K562 (cell line): Measurements from ENCODE around the gene RNF145. TPM values are rescaled to one million over a fixed set of nuclear protein-coding genes. Genes with fewer than 3 reads are reported as not detected.

ENCODE experiments used
- ATAC-seq: fragments of 200-7000 bp; cut with Tn5 transposase; 3 replicates; pipeline ENCODE4 v1.9.1; 2020; ENCODE audit warnings: moderate library complexity
- BruUV-seq: library from RNA; stranded (reverse); fragments of 400-500 nt; replicated peaks from 2 replicates; lab custom pipeline; 2021; lab: Mats Ljungman, UMichigan
- CTCF ChIA-PET: fragments of 300-600 bp; formaldehyde crosslinking; extraction: SDS; loops from one replicate; lab custom pipeline; 2021; ENCODE audit warnings: low intra/inter-chr PET ratio; lab: Yijun Ruan, JAX
- POLR2A ChIA-PET: fragments of 300-600, 350-650 bp; sonication (Branson Sonifier 250); formaldehyde crosslinking; extraction: SDS; loops from one replicate; lab custom pipeline; 2021; ENCODE audit warnings: antibody characterized with exemption, inconsistent platforms; lab: Yijun Ruan, JAX
- DNase-seq, 4 experiments: peaks; one replicate each; pipeline versions ENCODE4 v3.0.0 to v3.0.0-alpha.2; 2011 to 2018; ENCODE audit warnings: low spot score in 3 of 4, mixed read lengths in 3 of 4; ENCODE audit errors: extremely low read depth in 1 of 4
- FAIRE-seq: peaks from 2 replicates; lab custom pipeline; 2011; peaks lifted over from hg19 to GRCh38; lab: Jason Lieb, UNC
- H2AFZ ChIP-seq: 2 replicates; pipeline ENCODE4 v1.6.0; 2011; ENCODE audit warnings: low read depth, low read length, control low read depth, inconsistent platforms
- H3K27ac ChIP-seq: fragments of 200-600 bp; 3 replicates; pipeline ENCODE4 v1.8.0; 2011; ENCODE audit warnings: low read depth, mild to moderate bottlenecking, control low read depth, inconsistent platforms, low read length, moderate library complexity, mixed read lengths; ENCODE audit errors: extremely low read depth
- H3K27me3 ChIP-seq, 2 experiments: fragments of 300-600 bp in 1 of 2; 2 replicates in 1 of 2; 3 replicates in 1 of 2; pipeline versions ENCODE4 v1.6.0 to v1.8.0; 2011; ENCODE audit warnings: inconsistent platforms in 2 of 2, low read length in 2 of 2, mild to moderate bottlenecking in 1 of 2, mixed read lengths in 1 of 2, moderate library complexity in 1 of 2; ENCODE audit not compliant: control insufficient read depth in 2 of 2, insufficient read depth in 2 of 2
- H3K36me3 ChIP-seq: fragments of 300-600 bp; 3 replicates; pipeline ENCODE4 v1.8.0; 2011; ENCODE audit warnings: mild to moderate bottlenecking, low read length, inconsistent platforms; ENCODE audit not compliant: control insufficient read depth, insufficient read depth
- H3K4me1 ChIP-seq, 2 experiments: fragments of 200-600 bp in 1 of 2; replicated peaks in 1 of 2; 2 replicates in 1 of 2; 3 replicates in 1 of 2; pipeline versions ENCODE4 v1.5.1 to v1.8.0; 2011; ENCODE audit warnings: inconsistent platforms in 2 of 2, low read length in 2 of 2, mild to moderate bottlenecking in 1 of 2, mixed read lengths in 1 of 2, moderate library complexity in 1 of 2; ENCODE audit not compliant: control insufficient read depth in 2 of 2, insufficient read depth in 2 of 2
- H3K4me2 ChIP-seq: 2 replicates; pipeline ENCODE4 v1.6.1; 2011; ENCODE audit warnings: low read length, control low read depth, inconsistent platforms, mixed read lengths; ENCODE audit not compliant: insufficient read depth
- H3K4me3 ChIP-seq: fragments of 200-600 bp; sonication (generic), shearing (Covaris generic); 2 replicates; pipeline ENCODE4 v1.5.1; 2016; ENCODE audit warnings: control low read depth, inconsistent platforms
- H3K79me2 ChIP-seq: fragments of 200-600 bp; 3 replicates; pipeline ENCODE4 v1.8.0; 2011; ENCODE audit warnings: low read length, inconsistent platforms; ENCODE audit not compliant: control insufficient read depth, insufficient read depth
- H3K9ac ChIP-seq, 2 experiments: 2 replicates each; pipeline versions ENCODE4 v1.6.0 to v1.6.1; 2011; ENCODE audit warnings: low read depth in 2 of 2, low read length in 2 of 2, control low read depth in 1 of 2, inconsistent platforms in 1 of 2, mild to moderate bottlenecking in 1 of 2, mixed read lengths in 1 of 2; ENCODE audit not compliant: insufficient read depth in 1 of 2
- H3K9me1 ChIP-seq: one replicate; pipeline ENCODE4 v1.6.0; 2011; ENCODE audit warnings: inconsistent platforms, mild to moderate bottlenecking, low read length, moderate library complexity; ENCODE audit not compliant: control insufficient read depth, insufficient read depth
- H3K9me3 ChIP-seq: replicated peaks from 2 replicates; pipeline ENCODE4 v1.5.1; 2011; ENCODE audit warnings: low read depth, low read length, inconsistent platforms; ENCODE audit not compliant: control insufficient read depth, insufficient read depth
- H4K20me1 ChIP-seq: replicated peaks from 2 replicates; pipeline ENCODE4 v1.6.1; 2011; ENCODE audit warnings: low read length, inconsistent platforms, mixed read lengths; ENCODE audit not compliant: control insufficient read depth, insufficient read depth
- DNMT1 ChIP-seq: fragments of 450-650 bp; IDR thresholded peaks from 2 replicates; pipeline ENCODE4 v1.6.1; 2016; ENCODE audit warnings: antibody characterized with exemption, mild to moderate bottlenecking
- GATA2 ChIP-seq: sonication (generic); formaldehyde crosslinking; IDR thresholded peaks from 2 replicates; pipeline ENCODE4 v1.4.0; 2020; ENCODE audit warnings: mild to moderate bottlenecking, missing genetic modification reagents
- PPARD ChIP-seq: fragments of 250-450 bp; sonication (Bioruptor Pico); IDR thresholded peaks from 2 replicates; pipeline ENCODE4 v1.8.0; 2022; ENCODE audit warnings: inconsistent platforms, mild to moderate bottlenecking, moderate library complexity
- PTBP1 ChIP-seq: fragments of 200-400 bp; formaldehyde crosslinking; IDR thresholded peaks from 2 replicates; pipeline ENCODE4 v1.6.1; 2017; ENCODE audit warnings: low read depth, low read length
- SLC30A9 ChIP-seq: fragments of 250-450 bp; sonication (Bioruptor Pico); IDR thresholded peaks from 2 replicates; pipeline ENCODE4 v1.8.0; 2022; ENCODE audit warnings: mild to moderate bottlenecking, moderate library complexity
- ZBTB1 ChIP-seq: sonication (generic); formaldehyde crosslinking; IDR thresholded peaks from 2 replicates; pipeline ENCODE4 v1.8.1; 2023; ENCODE audit warnings: missing genetic modification reagents, low read depth, mild to moderate bottlenecking, borderline replicate concordance
- ZKSCAN3 ChIP-seq: fragments of 250-450 bp; sonication (Bioruptor Pico); IDR thresholded peaks from 2 replicates; pipeline ENCODE4 v1.4.0; 2020
- ZNF175 ChIP-seq: fragments of 200-800 bp; sonication (Bioruptor generic); IDR thresholded peaks from 2 replicates; pipeline ENCODE4 v1.6.1; 2016; ENCODE audit warnings: low read depth, mild to moderate bottlenecking, missing genetic modification characterization, missing compliant biosample characterization
- ZNF57 ChIP-seq: fragments of 450-650 bp; formaldehyde crosslinking; IDR thresholded peaks from 2 replicates; pipeline ENCODE4 v1.4.0; 2020; ENCODE audit warnings: mild to moderate bottlenecking, moderate library complexity
- WGBS: fragments of 100-300 bp; shearing (Covaris generic); methylation state at CpG from one replicate; pipeline ENCODE4 v1.1.6; 2016; ENCODE audit warnings: low coverage, mixed read lengths; ENCODE audit not compliant: insufficient coverage; ENCODE audit errors: missing lambda C conversion rate; 5-methylcytosine and 5-hydroxymethylcytosine counted together
- in situ Hi-C: fragments of 300-500 bp; cut with MboI; formaldehyde crosslinking; loops from 4 replicates; pipeline ENCODE4 v1.15.0; 2018; ENCODE audit warnings: inconsistent platforms, mixed read lengths
- intact Hi-C: fragments of 100-400 bp; cut with micrococcal nuclease; formaldehyde crosslinking; loops from 2 replicates; pipeline ENCODE4 v1.14.2; 2022
- polyA plus RNA-seq, 8 experiments: library from polyadenylated mRNA; depleted of rRNA in 4 of 8; stranded (reverse) in 5 of 8; unstranded in 3 of 8; fragments of >200 nt; fragmentation: Nextera tagmentation in 2 of 8; fragmentation: Illumina TruSeq in 1 of 8; extraction: Ambion mirVana in 2 of 8; extraction: Trizol in 1 of 8; gene quantifications; 2 replicates each; pipeline versions ENCODE4 v1.2.1 to v1.2.3, GENCODE V29; 2011 to 2014; ENCODE audit warnings: inconsistent platforms in 1 of 8, missing spikeins in 1 of 8
- total RNA-seq, 7 experiments: library from RNA; depleted of rRNA in 6 of 7; stranded (reverse); fragments of >200 nt in 6 of 7; fragmentation: Illumina TruSeq in 2 of 7; extraction: Trizol in 2 of 7; gene quantifications; 2 replicates each; pipeline versions ENCODE4 v1.2.1 to v1.2.3, GENCODE V29; 2011 to 2021; ENCODE audit warnings: low replicate concordance in 1 of 7
- TF ChIP-seq, protein P1 (sequence below): fragments of 450-650 bp; IDR thresholded peaks from 2 replicates; pipeline ENCODE4 v1.7.1; 2018; ENCODE audit warnings: mild to moderate bottlenecking, low read depth; ENCODE audit not compliant: partially characterized antibody

The RNF145 gene
- total and polyA plus RNA-seq, 9 of the 15 experiments (the other 6 are each of a cell fraction or from before 2014, with no cell fraction given), result 13.6 to 40.7 (median 25.4) TPM

DNA sequence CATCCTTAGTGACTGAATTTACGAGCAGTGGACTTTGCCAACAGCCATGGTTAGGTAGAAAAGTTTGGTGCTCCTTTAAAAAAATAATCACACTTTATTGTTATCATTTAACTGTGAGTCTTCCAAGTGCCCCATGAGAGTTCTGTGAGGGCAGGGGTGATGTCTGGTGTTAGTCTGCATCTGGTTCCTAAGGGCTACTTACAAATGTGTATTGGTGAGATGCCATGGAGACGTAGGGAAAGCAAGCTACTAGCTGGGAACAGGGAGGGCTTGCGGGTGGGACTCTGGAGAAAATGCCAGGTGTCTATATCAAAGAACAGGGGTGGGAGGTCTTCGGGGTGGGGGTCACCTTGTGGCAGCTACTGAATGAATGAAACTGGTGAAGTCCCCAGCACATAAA is 62.5 kb downstream of the RNF145 start:
- in situ Hi-C loops (no loop called here), intact Hi-C loops (no loop called here)
- TF ChIP-seq DNMT1 (no peak), PPARD (no peak), PTBP1 (no peak), ZNF175 (no peak), ZBTB1 (CRISPR knock-in tag) (no peak), GATA2 (CRISPR knock-in tag) (no peak), SLC30A9 (no peak), ZNF57 (no peak), ZKSCAN3 (CRISPR knock-in tag) (no peak)
- TF ChIP-seq, protein P1, sequence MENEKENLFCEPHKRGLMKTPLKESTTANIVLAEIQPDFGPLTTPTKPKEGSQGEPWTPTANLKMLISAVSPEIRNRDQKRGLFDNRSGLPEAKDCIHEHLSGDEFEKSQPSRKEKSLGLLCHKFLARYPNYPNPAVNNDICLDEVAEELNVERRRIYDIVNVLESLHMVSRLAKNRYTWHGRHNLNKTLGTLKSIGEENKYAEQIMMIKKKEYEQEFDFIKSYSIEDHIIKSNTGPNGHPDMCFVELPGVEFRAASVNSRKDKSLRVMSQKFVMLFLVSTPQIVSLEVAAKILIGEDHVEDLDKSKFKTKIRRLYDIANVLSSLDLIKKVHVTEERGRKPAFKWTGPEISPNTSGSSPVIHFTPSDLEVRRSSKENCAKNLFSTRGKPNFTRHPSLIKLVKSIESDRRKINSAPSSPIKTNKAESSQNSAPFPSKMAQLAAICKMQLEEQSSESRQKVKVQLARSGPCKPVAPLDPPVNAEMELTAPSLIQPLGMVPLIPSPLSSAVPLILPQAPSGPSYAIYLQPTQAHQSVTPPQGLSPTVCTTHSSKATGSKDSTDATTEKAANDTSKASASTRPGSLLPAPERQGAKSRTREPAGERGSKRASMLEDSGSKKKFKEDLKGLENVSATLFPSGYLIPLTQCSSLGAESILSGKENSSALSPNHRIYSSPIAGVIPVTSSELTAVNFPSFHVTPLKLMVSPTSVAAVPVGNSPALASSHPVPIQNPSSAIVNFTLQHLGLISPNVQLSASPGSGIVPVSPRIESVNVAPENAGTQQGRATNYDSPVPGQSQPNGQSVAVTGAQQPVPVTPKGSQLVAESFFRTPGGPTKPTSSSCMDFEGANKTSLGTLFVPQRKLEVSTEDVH, result no peak
- Histone ChIP-seq H3K9me3 (no peaks in the 10 kb centered on the region), H3K9me1 (no peaks in the 10 kb centered on the region), H3K9ac (no peak overlapping the region), H3K27me3 (peaks cover 0 to 5% of the 10 kb centered on the region in 2 experiments; a peak in 3 of 5 replicates), H3K4me2 (no peak overlapping the region), H2AFZ (no peak overlapping the region), H3K4me1 (no peaks in the 10 kb centered on the region), H4K20me1 (no peaks in the 10 kb centered on the region), H3K36me3 (no peaks in the 10 kb centered on the region), H3K27ac (no peak overlapping the region), H3K79me2 (no peaks in the 10 kb centered on the region), H3K4me3 (no peak overlapping the region)
- CTCF ChIA-PET, result no interaction called here
- ATAC-seq, result no peak
- no peak for DNase-seq
- BruUV-seq, result no TSS peak
- 4% methylated on average over 4 of the region's 4 CpGs for WGBS
- POLR2A ChIA-PET, result no interaction called here
- FAIRE-seq, result no peak
